MM.1S (cell line): ENCODE data around the gene STON2.

Experiments used
- DNase-seq: peaks from one replicate; pipeline ENCODE4 v3.0.0-alpha.2; 2015
- H2AFZ ChIP-seq: fragments of 300-600 bp; sonication (generic); 2 replicates; pipeline ENCODE4 v1.6.0; 2016; ENCODE audit warnings: antibody characterized with exemption, low read length
- H3F3A ChIP-seq: fragments of 300-600 bp; sonication (generic); 2 replicates; pipeline ENCODE4 v1.6.1; 2016; ENCODE audit warnings: mild to moderate bottlenecking, antibody characterized with exemption, low read length, moderate library complexity, mixed read lengths; ENCODE audit not compliant: insufficient read depth
- H3K27ac ChIP-seq: fragments of 300-600 bp; sonication (generic); 2 replicates; pipeline ENCODE4 v1.5.1; 2016; ENCODE audit warnings: mild to moderate bottlenecking, low read length
- H3K27me3 ChIP-seq: fragments of 300-600 bp; sonication (generic); replicated peaks from 2 replicates; pipeline ENCODE4 v1.6.0; 2016; ENCODE audit warnings: low read length; ENCODE audit not compliant: insufficient read depth
- H3K36me3 ChIP-seq: fragments of 300-600 bp; sonication (generic); replicated peaks from 2 replicates; pipeline ENCODE4 v1.6.1; 2016; ENCODE audit warnings: mild to moderate bottlenecking, low read length, mixed read lengths; ENCODE audit not compliant: insufficient read depth
- H3K4me1 ChIP-seq: fragments of 300-600 bp; sonication (generic); 2 replicates; pipeline ENCODE4 v1.6.1; 2016; ENCODE audit warnings: low read length, mixed read lengths
- H3K4me2 ChIP-seq: fragments of 300-600 bp; sonication (generic); 2 replicates; pipeline ENCODE4 v1.6.0; 2016; ENCODE audit warnings: low read depth, low read length
- H3K4me3 ChIP-seq: fragments of 300-600 bp; sonication (generic); 2 replicates; pipeline ENCODE4 v1.5.1; 2016; ENCODE audit warnings: low read length, mixed read lengths
- H3K79me2 ChIP-seq: fragments of 300-600 bp; sonication (generic); 2 replicates; pipeline ENCODE4 v1.6.1; 2016; ENCODE audit warnings: mixed run types, low read length, mixed read lengths
- H3K9ac ChIP-seq: fragments of 300-600 bp; sonication (generic); 2 replicates; pipeline ENCODE4 v1.6.1; 2016; ENCODE audit warnings: low read length, mixed read lengths
- H3K9me2 ChIP-seq: fragments of 300-600 bp; sonication (generic); replicated peaks from 2 replicates; pipeline ENCODE4 v1.6.1; 2016; ENCODE audit warnings: mild to moderate bottlenecking, low read length, mixed read lengths; ENCODE audit not compliant: insufficient read depth
- H3K9me3 ChIP-seq: fragments of 300-600 bp; sonication (generic); replicated peaks from 2 replicates; pipeline ENCODE4 v1.6.1; 2016; ENCODE audit warnings: mild to moderate bottlenecking, low read length, mixed read lengths; ENCODE audit not compliant: insufficient read depth
- H4K20me1 ChIP-seq: fragments of 300-600 bp; sonication (generic); 2 replicates; pipeline ENCODE4 v1.6.1; 2016; ENCODE audit warnings: mild to moderate bottlenecking, low read length, moderate library complexity, mixed read lengths; ENCODE audit not compliant: insufficient read depth
- CTCF ChIP-seq: fragments of 300-600 bp; sonication (generic); IDR thresholded peaks from 2 replicates; pipeline ENCODE4 v1.5.1; 2016; ENCODE audit warnings: antibody characterized with exemption, low read length, mixed read lengths
- EZH2 ChIP-seq: fragments of 300-600 bp; sonication (generic); optimal IDR thresholded peaks from 2 replicates; pipeline ENCODE3; 2017; ENCODE audit warnings: low read depth, mild to moderate bottlenecking, antibody characterized with exemption, low read length, mixed read lengths
- EZH2phosphoT487 ChIP-seq: fragments of 300-600 bp; sonication (generic); IDR thresholded peaks from 2 replicates; pipeline ENCODE4 v1.6.1; 2018; ENCODE audit warnings: antibody characterized with exemption, low read length

Gene STON2

GRCh38 chr14:81323093-81323492 is 77.0 kb downstream of the STON2 start:
- no peak overlapping the region for H3K27ac ChIP-seq
- no peaks in the 10 kb centered on the region for H3K36me3 ChIP-seq
- H2AFZ ChIP-seq, result no peak overlapping the region
- TF ChIP-seq CTCF (no peak), EZH2phosphoT487 (no peak), EZH2 (no peak)
- H3K9ac ChIP-seq, result no peak overlapping the region
- H3K79me2 ChIP-seq, result no peaks in the 10 kb centered on the region
- no peak overlapping the region for H3K4me2 ChIP-seq
- no peaks in the 10 kb centered on the region for H3F3A ChIP-seq
- H3K4me1 ChIP-seq, result no peaks in the 10 kb centered on the region
- H3K27me3 ChIP-seq, result no peaks in the 10 kb centered on the region
- H4K20me1 ChIP-seq, result no peaks in the 10 kb centered on the region
- no peak for DNase-seq
- H3K9me3 ChIP-seq, result no peaks in the 10 kb centered on the region
- no peaks in the 10 kb centered on the region for H3K9me2 ChIP-seq
- H3K4me3 ChIP-seq, result no peak overlapping the region

- Histone ChIP-seq H3K27me3 (no peaks in the 10 kb centered on the region), H3K36me3 (no peaks in the 10 kb centered on the region), H2AFZ (no peak overlapping the region), H3K79me2 (no peaks in the 10 kb centered on the region), H3K9me2 (no peaks in the 10 kb centered on the region), H3K4me1 (no peaks in the 10 kb centered on the region), H3F3A (no peaks in the 10 kb centered on the region), H3K4me2 (no peak overlapping the region), H3K27ac (no peak overlapping the region), H3K9ac (no peak overlapping the region), H3K9me3 (no peaks in the 10 kb centered on the region), H3K4me3 (no peak overlapping the region), H4K20me1 (no peaks in the 10 kb centered on the region)
- TF ChIP-seq CTCF, result no peak
- TF ChIP-seq EZH2, result no peak
- TF ChIP-seq EZH2phosphoT487, result no peak
- no peak for DNase-seq
Measured at GRCh38 chr14:81319946-81320345, 80.2 kb downstream of the STON2 start.

- Histone ChIP-seq H2AFZ (no peak overlapping the region), H3K4me2 (no peak overlapping the region), H3K27ac (no peak overlapping the region), H4K20me1 (no peaks in the 10 kb centered on the region), H3K9ac (no peak overlapping the region), H3K4me1 (no peaks in the 10 kb centered on the region), H3F3A (no peaks in the 10 kb centered on the region), H3K9me2 (no peaks in the 10 kb centered on the region), H3K27me3 (no peaks in the 10 kb centered on the region), H3K9me3 (no peaks in the 10 kb centered on the region), H3K79me2 (no peaks in the 10 kb centered on the region), H3K4me3 (no peak overlapping the region), H3K36me3 (no peaks in the 10 kb centered on the region)
- TF ChIP-seq EZH2phosphoT487 (no peak), CTCF (no peak), EZH2 (no peak)
- no peak for DNase-seq
Measured at GRCh38 chr14:81319314-81319713, 80.8 kb downstream of the STON2 start.

- no peaks in the 10 kb centered on the region for H3K27me3 ChIP-seq
- H3K4me2 ChIP-seq, result no peak overlapping the region
- H3K4me3 ChIP-seq, result no peak overlapping the region
- no peaks in the 10 kb centered on the region for H3K79me2 ChIP-seq
- no peak overlapping the region for H2AFZ ChIP-seq
- no peak overlapping the region for H3K27ac ChIP-seq
- H3K4me1 ChIP-seq, result peaks cover 7% of the 10 kb centered on the region
- no peak overlapping the region for H3K9ac ChIP-seq
- DNase-seq, result no peak
- no peaks in the 10 kb centered on the region for H3K9me3 ChIP-seq
- H3F3A ChIP-seq, result no peaks in the 10 kb centered on the region
- H3K36me3 ChIP-seq, result no peaks in the 10 kb centered on the region
- no peaks in the 10 kb centered on the region for H3K9me2 ChIP-seq
- no peaks in the 10 kb centered on the region for H4K20me1 ChIP-seq
- TF ChIP-seq EZH2 (no peak), EZH2phosphoT487 (no peak), CTCF (no peak)
Measured at GRCh38 chr14:81315341-81315740, 84.8 kb downstream of the STON2 start.
